ENCODE measurements around the gene NEK7.

The NEK7 gene

GRCh38 chr1:198147216-198147615 is 9.6 kb upstream of the NEK7 start:
- no peak for DNase-seq

DNA sequence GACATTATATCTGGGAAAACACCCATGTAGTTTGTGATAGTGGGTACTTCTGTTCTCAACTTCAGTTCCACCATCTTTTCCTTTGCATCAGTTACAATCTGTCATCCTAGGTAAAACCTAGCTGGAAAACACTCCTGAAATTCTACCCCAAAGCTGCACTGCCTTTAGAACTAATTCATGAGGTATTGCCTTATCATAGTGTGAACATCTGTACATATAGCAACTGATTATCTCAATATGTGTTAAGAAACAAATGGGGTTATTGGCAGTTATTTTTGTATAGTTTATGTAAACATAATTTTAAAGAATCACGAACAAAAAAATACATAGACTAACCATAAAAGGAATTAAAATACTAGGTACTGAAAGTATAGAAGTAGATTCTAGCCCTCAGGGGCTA is 6.4 kb upstream of the NEK7 start:
- DNase-seq = no peak

DNA sequence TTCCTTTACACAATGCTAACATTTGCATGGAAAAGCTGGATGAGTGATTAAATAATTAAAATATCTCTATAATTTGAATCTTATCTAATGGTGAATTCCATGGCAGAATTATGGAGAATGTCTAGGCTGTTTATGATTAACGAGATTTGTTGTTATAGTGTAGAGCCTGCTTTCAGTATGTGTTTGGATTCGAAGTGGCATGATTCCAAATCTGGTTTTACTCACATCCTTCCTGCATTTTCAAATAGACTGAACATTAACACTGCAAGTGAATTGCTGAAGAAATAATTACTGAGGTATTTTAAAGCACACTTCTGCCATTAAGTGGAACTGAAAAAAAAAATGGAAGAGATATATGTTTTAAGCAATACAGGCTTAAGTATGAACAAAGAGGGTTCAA is 5.1 kb upstream of the NEK7 start:
- no peak for DNase-seq

DNA sequence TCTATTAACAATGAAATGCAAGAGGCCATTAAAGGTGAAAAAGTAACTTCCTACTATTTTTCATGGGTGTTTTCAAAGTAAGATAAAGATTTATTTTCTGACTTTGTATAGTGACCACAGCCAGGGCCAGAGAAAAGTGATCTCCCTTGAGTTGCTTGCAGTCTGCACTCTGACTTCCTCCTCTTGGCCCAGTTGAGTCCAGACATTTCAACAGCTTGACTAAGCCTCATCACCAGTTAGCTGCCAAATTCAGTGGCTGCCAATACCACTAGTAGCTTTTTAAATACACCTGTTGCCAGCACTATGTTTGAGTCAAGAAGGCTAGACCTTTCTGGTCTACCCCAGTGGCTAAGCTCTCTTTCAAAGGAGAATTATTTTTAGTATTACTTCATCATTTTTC is 3.7 kb upstream of the NEK7 start:
- DNase-seq = no peak

DNA sequence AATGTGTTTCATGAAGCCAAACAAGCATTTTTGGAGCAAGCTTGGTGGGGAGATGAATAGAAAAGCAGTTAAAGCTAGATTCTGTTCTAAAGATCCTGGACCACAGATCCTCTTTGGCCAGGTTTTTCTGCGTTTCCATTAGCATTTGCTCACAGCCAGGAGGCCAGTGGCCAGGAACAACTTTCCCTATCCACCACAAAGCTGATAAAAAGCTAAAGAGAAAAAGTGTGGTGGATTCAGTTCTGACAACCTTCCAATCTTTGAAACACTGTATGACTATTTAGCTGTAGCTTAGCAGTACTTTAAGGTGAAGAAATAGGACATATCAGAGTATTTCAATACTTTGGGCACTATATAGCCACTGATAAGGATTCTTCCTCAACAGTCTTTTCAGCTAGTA is 3.0 kb upstream of the NEK7 start:
- DNase-seq = no peak

DNA sequence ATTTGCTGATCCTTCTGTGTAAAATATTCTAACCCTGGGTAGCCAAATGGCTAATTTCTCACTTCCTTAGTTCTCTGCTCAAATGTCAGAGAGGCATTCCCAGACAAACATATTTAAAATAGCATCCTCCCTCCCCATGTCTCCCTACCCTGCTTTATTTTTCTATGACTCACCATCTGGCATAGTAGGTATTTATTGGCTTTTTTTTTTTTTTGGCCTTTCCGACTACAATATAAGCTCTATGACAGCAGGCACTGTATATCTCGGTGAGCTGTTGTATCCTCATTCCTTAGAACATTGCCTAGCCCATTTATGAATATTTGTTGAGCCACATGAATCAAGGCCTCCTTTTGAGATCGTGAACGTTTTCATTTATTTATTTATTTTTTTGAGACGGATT is 1.5 kb upstream of the NEK7 start:
- DNase-seq = no peak

DNA sequence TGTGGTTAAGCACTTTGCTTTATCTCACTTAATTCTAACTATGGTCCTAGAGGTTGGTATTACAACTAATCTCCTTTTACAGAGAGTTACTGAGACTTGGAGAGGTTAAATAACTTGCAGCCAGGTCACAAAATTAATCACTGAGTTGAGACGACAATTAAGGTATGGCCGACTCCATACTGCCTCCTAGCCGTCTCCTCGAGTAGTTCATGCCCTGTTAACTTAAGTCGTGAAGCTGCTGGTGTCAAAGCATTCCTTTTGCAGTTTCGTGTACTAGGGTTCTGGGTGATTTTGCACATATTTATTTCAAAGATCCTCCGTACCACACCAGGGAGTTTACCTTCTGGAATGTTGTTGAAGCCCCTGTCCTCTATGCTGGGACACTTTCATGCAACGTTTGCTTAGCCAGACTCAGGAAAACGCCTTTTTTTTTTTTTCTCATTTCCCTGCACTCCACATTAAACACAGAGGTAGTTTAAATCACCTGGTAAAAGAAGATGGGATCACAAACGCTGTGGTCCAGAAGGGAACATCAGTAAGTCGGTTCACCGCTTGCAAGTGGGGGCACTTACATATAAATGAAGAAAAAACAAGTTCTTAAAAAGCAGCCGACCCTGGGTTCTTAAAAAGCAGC is 570 bp upstream of the NEK7 start:
- DNase-seq = peak; percentile 88

- peak; percentile 93 for DNase-seq
Measured at GRCh38 chr1:198157241-198157846, 546 bp downstream of the NEK7 start.

DNA sequence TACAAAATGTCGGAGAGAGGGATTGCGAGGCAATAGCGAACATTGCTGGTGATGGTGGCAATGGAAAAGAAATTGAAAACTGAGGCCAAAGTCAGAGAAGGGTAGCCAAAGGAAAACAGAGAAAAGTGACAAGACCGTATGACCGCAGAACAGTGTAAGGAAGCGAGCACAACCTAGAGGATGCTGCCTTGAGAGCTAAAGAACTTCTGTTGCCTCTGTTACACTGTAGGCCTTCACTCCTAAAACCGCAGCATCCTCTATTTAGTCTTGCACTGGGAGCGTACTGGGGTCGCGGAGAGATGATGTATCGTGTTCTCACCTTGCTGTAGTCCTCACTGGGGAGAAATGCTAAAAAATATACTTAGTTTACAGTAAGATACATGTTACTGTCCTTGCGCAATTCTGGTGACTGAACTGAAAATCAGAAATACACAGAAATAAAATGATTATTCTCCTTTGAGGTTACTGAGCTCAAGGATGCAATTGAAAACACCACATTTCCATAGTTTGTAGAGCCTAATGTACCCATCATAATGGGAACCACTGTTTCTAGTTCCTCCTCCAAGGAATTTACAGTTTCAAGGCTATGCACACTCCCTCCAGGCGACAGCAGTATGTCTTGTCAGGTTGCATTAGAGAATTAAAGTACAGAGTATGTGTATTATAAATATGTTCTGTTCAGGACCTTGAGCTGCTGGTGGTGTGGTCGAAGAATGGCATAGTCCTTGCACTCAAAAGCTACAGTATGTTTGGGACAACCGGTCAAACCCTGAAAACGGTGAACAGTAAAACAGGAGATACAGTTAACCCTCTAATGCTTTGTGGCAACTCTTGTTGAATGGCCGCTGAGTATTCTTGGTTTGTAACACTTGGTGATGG is 1.3 kb downstream of the NEK7 start:
- DNase-seq = peak; percentile 41

DNA sequence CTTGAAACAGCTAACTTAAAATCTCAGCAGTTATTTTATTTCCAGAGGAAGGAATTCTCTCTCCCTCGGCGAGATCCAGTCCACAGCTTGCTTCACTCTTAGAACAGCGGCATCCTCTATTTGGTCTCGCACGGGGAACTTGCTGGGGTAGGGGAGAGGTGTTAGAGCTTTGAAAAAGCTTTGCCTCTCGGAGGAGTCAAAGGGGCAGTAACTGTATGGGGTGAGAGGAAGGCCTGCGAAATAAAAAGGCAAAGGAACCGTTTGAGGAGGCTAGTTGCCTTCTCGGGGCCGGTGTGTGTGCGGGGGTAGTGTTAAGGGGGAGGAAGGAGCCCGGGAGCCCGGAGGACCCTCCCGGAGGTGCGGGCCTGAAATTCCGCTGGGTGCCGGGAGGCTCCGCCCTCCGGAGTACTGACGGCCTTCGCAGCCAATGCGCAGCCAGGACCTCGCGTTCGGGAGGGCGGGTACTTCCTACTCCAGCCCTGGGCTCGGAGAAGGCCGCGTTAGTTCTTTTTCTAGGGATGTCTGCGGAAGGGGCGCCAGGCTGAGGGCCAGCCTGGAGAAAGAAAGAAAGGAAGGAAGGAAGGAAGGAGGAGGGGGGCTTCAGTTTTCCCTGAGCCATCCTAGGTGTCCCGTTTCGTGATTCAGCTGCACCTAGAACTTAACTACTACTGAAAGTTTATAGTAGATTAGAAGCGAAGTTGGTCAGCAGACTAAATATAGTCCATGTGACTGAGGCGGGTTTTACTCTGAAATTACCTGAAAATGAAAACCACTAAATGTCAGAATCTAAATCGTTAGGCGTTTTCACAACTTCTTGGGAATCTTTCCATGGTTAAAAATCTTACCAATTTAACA is 2.2 kb downstream of the NEK7 start:
- DNase-seq = peak; percentile 88

DNA sequence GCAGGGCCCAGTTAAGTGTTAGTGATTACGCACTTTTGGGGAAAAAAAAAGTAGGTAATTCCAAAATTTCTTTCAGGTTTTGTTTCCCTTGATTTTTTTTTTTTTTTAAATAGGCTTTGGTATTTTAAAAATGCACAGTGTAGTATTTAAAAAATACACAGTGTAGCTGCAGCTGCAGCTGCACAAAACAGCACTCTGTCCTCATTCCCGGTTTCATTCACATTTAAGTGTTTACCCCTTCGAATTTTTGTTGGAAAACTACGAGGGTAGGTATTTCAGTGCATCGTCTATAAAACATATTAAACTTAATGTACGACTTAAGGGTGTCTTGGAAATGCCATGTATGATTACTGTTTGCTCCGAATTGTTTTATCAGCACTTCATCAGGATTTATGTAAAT is 3.4 kb downstream of the NEK7 start:
- DNase-seq = no peak

- DNase-seq = no peak
Measured at GRCh38 chr1:198160946-198161614, 4.3 kb downstream of the NEK7 start.

DNA sequence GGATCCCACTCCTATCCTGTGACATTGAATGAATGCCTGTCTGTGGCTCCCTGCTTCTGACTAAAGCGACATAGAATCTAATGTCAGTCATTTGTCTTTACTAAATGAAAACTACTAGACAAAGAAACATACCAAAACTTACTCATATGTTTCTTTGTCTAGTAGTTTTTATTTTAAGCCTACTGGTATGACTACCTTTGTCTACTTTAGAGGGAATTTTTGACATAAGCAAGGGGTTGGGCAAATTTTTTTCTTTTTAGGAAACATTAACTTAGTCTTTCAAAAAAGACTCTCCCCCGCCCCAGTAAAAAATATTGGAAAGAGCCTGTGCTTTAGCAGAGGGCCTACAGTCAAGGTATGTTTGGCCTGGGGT is 4.9 kb downstream of the NEK7 start:
- no peak for DNase-seq

DNA sequence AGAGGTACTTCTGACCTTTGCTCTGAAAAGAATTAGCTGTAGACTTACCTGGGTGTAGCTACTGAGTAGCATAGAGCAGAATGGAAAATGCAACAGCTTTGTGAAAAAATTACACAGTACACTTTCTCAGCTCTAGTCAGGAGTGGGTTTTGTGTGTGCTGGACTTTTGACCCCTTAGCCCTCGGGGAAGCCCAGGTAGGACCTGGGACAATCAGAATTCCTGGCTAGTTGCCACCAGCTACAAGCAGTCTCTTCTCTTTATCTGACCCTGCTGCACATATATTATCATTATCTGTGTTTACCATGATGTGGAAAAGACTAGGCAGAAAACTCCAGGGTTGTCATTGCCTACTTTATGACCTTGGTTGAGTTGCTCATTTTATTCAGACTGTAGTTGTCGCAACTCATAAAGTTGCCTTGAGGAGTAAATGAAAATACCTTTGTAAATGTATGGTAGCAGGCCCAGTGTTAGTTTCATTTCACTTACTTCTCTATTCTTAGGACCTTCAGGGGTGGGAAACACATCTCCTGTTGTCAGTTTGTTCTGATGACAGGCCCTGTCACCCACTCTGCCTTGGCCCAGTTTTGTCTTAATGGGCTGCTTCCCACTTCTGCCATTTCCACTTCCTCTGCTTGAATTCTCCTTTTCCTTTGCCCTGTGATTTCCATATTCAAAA is 5.4 kb downstream of the NEK7 start:
- DNase-seq = peak; percentile 68

DNA sequence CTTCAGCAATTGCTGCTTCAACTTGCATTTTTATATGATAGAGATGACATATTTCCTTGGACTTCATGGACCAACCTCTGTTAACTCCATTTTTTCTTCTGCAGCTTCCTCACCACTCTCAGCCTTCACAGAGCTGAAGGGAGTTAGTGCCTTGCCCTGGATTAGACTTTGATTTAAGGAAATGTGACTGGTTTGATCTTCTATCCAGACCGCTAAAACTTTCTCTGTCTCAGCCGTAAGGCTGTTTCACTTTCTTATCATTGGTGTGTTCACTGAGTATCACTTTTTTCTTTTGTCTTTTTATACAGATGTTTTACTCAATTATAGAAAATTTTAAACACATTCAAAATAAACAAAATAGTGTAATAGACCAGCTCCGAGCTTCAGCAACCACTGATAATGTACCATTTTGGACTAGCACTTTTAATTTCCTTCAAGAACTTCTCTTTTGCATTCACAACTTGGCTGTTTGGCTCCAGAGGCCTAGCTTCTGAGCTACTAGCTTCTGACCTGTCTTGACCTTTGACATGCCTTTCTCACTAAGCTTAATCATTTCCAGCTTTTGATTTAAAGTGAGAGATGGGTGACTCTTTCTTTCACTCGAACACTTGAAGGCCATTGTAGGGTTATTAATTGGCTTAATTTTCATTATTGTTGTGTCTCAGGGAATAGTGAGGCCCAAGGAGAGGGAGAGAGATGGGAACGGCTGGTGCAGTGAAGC is 9.3 kb downstream of the NEK7 start:
- DNase-seq = no peak

GRCh38 chr1:198166900-198167299 is 10.1 kb downstream of the NEK7 start:
- no peak for DNase-seq

GRCh38 chr1:198167436-198167934 is 10.7 kb downstream of the NEK7 start:
- DNase-seq = peak; percentile 86

GRCh38 chr1:198168227-198168626 is 11.4 kb downstream of the NEK7 start:
- peak; percentile 48 for DNase-seq

- peak; percentile 29 for DNase-seq
Measured at GRCh38 chr1:198169672-198170071, 12.9 kb downstream of the NEK7 start.

- no peak for DNase-seq
Measured at GRCh38 chr1:198171667-198172540, 15.1 kb downstream of the NEK7 start.
